Measurements from ENCODE around the gene LYPD6B. TPM values are rescaled to one million over a fixed set of nuclear protein-coding genes. Genes with fewer than 3 reads are reported as not detected.

The LYPD6B gene
- total RNA-seq, 1 experiment from 2014 or later, result 2.0 TPM

DNA sequence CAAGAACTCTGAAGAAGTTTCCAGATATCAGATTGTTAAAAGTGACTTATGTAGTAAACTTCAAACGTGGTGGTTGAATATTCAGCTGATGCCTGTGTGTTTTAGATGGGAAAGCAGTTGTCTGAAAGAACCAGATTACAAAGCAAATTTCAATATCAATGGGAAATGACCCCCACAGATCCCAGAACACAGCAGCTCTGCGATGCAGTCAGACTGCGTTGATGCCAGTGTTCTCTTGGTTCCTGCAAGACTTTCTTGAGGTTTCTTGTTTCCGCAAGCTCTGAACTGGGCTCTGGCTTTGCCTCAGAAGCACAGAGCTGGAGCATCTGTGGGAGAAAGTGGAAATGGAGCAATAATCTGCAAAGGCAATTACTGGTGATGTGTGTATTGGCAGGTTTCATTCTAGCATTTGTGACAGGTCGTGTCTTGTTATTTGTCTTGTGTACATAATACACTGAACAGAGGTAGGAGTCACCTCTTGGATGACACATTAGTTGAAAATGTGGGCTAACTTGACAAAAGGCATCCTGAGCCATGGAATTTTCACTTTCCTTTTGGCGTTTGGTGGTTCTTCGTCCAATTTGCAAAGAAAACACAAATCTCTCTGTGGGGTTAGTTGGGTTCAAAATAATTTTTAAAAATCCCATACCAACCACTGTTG is 10.8 kb upstream of the LYPD6B start:
- Mint-ChIP-seq H3K27ac (0 out of 7 replicates have a peak overlapping the region, but pooled peaks of 1 of the 3 experiments have one; percentile 57), H3K4me1 (peaks cover 36 to 38% of the 10 kb centered on the region in 2 experiments)
- H3K23me2 ChIP-seq (ENCODE audit: insufficient read length, low read depth, low read length, poor library complexity, severe bottlenecking), result no peaks in the 10 kb centered on the region

More for the DNA sequence above, 10.8 kb upstream of the LYPD6B start:
- Histone ChIP-seq H2BK5ac (ENCODE audit: insufficient read length, low read length) (no peak overlapping the region), H3K27me3 (ENCODE audit: insufficient read depth, low read length) (no peaks in the 10 kb centered on the region), H4K8ac (replicated peaks; ENCODE audit: insufficient read length, low read depth, low read length) (no peak overlapping the region), H2BK12ac (ENCODE audit: insufficient read length, low read depth, low read length) (no peak overlapping the region), H3K23ac (ENCODE audit: insufficient read length, low read depth, low read length) (no peak overlapping the region), H3T11ph (ENCODE audit: low read length) (no peak overlapping the region), H2BK20ac (ENCODE audit: low read depth, low read length, poor library complexity, severe bottlenecking) (no peak overlapping the region), H3K27ac (ENCODE audit: insufficient read length, low read depth, low read length) (no peak overlapping the region), H2AFZ (ENCODE audit: low read length) (no peak overlapping the region), H4K5ac (ENCODE audit: insufficient read length, low read depth, low read length) (no peak overlapping the region), H2AK5ac (ENCODE audit: insufficient read length, low read length) (no peak overlapping the region), H2BK120ac (ENCODE audit: low read depth, low read length, poor library complexity, severe bottlenecking) (no peak overlapping the region), H3K9me3 (ENCODE audit: control insufficient read depth, low read depth, low read length) (no peaks in the 10 kb centered on the region), H3K4me2 (ENCODE audit: insufficient read depth, insufficient read length, low read length) (no peak overlapping the region), H3K14ac (ENCODE audit: insufficient read depth, low read length) (no peak overlapping the region), H3K56ac (ENCODE audit: insufficient read length, low read depth, low read length) (no peak overlapping the region), H3K18ac (ENCODE audit: insufficient read length, low read depth, low read length) (no peak overlapping the region), H2BK15ac (ENCODE audit: low read depth, low read length) (no peak overlapping the region), H3K79me2 (ENCODE audit: insufficient read depth, low read length) (no peaks in the 10 kb centered on the region), H4K91ac (ENCODE audit: insufficient read length, low read depth, low read length) (no peak overlapping the region), H3K9ac (ENCODE audit: extremely low read depth, insufficient read length, low read length) (no peak overlapping the region), H3K79me1 (ENCODE audit: insufficient read depth, low read depth, low read length, poor library complexity, severe bottlenecking) (no peaks in the 10 kb centered on the region), H3K4me1 (ENCODE audit: insufficient read depth, low read length) (peaks cover 9% of the 10 kb centered on the region), H4K20me1 (ENCODE audit: control insufficient read depth, insufficient read depth, insufficient read length) (no peaks in the 10 kb centered on the region), H3K4ac (ENCODE audit: low read depth, low read length) (no peak overlapping the region)
- no CpG with 5 or more reads among the region's 7 CpGs for WGBS (ENCODE audit: extremely low coverage, insufficient read length, low lambda C conversion rate)
- Mint-ChIP-seq H3K9me3 (no peaks in the 10 kb centered on the region), H3K36me3 (ENCODE audit: insufficient read depth in 1 of 3, low read depth in 3 of 3) (peaks cover 0 to 11% (median 3%) of the 10 kb centered on the region in 3 experiments; a peak in 5 of 7 replicates), H3K4me3 (no peak overlapping the region), H3K27me3 (ENCODE audit: low read depth) (peaks cover 6% of the 10 kb centered on the region)
- no peak for DNase-seq
- TF ChIP-seq, protein P1, sequence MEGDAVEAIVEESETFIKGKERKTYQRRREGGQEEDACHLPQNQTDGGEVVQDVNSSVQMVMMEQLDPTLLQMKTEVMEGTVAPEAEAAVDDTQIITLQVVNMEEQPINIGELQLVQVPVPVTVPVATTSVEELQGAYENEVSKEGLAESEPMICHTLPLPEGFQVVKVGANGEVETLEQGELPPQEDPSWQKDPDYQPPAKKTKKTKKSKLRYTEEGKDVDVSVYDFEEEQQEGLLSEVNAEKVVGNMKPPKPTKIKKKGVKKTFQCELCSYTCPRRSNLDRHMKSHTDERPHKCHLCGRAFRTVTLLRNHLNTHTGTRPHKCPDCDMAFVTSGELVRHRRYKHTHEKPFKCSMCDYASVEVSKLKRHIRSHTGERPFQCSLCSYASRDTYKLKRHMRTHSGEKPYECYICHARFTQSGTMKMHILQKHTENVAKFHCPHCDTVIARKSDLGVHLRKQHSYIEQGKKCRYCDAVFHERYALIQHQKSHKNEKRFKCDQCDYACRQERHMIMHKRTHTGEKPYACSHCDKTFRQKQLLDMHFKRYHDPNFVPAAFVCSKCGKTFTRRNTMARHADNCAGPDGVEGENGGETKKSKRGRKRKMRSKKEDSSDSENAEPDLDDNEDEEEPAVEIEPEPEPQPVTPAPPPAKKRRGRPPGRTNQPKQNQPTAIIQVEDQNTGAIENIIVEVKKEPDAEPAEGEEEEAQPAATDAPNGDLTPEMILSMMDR (conservative IDR thresholded peaks at IDR 0.05), result no peak

Data from H9 (cell line).